GM21360 (cell line): Measurements from ENCODE around the gene TAGLN2.

Experiments
- ATAC-seq: cut with Tn5 transposase; IDR thresholded peaks from one replicate; pipeline ENCODE4 v1.9.1; 2021; ENCODE audit warnings: mild to moderate bottlenecking, moderate library complexity; ENCODE audit not compliant: unreplicated experiment

The TAGLN2 gene

GRCh38 chr1:159936273-159936904 is 11.1 kb upstream of the TAGLN2 start:
- ATAC-seq = no peak

GRCh38 chr1:159935719-159936272 is 10.5 kb upstream of the TAGLN2 start:
- ATAC-seq = no peak

GRCh38 chr1:159935305-159935704 is 10.0 kb upstream of the TAGLN2 start:
- no peak for ATAC-seq

- ATAC-seq = no peak
Observed at GRCh38 chr1:159934136-159935039, 9.1 kb upstream of the TAGLN2 start.

GRCh38 chr1:159933347-159933746 is 8.0 kb upstream of the TAGLN2 start:
- ATAC-seq = no peak

- no peak for ATAC-seq
Observed at GRCh38 chr1:159932296-159933285, 7.3 kb upstream of the TAGLN2 start.

- no peak for ATAC-seq
Observed at GRCh38 chr1:159931795-159932173, 6.5 kb upstream of the TAGLN2 start.

- no peak for ATAC-seq
Observed at GRCh38 chr1:159931101-159931794, 5.9 kb upstream of the TAGLN2 start.

GRCh38 chr1:159930634-159931033 is 5.3 kb upstream of the TAGLN2 start:
- no peak for ATAC-seq

GRCh38 chr1:159930216-159930615 is 4.9 kb upstream of the TAGLN2 start:
- ATAC-seq = no peak

GRCh38 chr1:159929155-159930051 is 4.1 kb upstream of the TAGLN2 start:
- ATAC-seq = no peak

GRCh38 chr1:159928491-159929050 is 3.3 kb upstream of the TAGLN2 start:
- no peak for ATAC-seq

- no peak for ATAC-seq
Observed at GRCh38 chr1:159927849-159928431, 2.6 kb upstream of the TAGLN2 start.

- ATAC-seq = no peak
Observed at GRCh38 chr1:159927211-159927848, 2.0 kb upstream of the TAGLN2 start.

- peak; percentile 2 for ATAC-seq
Observed at GRCh38 chr1:159925719-159926078, 392 bp upstream of the TAGLN2 start.

- ATAC-seq = no peak
Observed at GRCh38 chr1:159924025-159924790, 1.1 kb downstream of the TAGLN2 start.
